CD4-positive, alpha-beta T cell (primary cell): ENCODE results near the gene KCNMA1. TPM values are rescaled to one million over a fixed set of nuclear protein-coding genes. Genes with fewer than 3 reads are reported as not detected.

Experiments
- ATAC-seq: fragments of 200-7000 bp; cut with Tn5 transposase; one replicate; pipeline ENCODE4 v1.10.0; 2022; ENCODE audit warnings: mild to moderate bottlenecking; ENCODE audit not compliant: poor library complexity
- CTCF ChIA-PET: fragments of 350-600 bp; sonication (Branson Sonifier 250); formaldehyde crosslinking; loops from one replicate; lab custom pipeline; 2021; ENCODE audit warnings: antibody characterized with exemption, inconsistent platforms; lab: Charles Lee
- POLR2A ChIA-PET: fragments of 350-600 bp; sonication (Branson Sonifier 250); formaldehyde crosslinking; loops from one replicate; lab custom pipeline; 2021; ENCODE audit warnings: antibody characterized with exemption, inconsistent platforms; lab: Charles Lee
- DNase-seq, 14 experiments: peaks; one replicate each; pipeline ENCODE4 v3.0.0-alpha.2; 2013 to 2020; ENCODE audit warnings: mixed read lengths in 2 of 14
- H3K27ac ChIP-seq, 2 donors: one replicate each; pipeline versions ENCODE4 v1.5.1 to v1.7.0; 2013; ENCODE audit warnings: low read length in 2 of 2, low read depth in 1 of 2, mild to moderate bottlenecking in 1 of 2
- H3K27me3 ChIP-seq, 2 experiments: 1 replicate in 1 of 2; 2 replicates in 1 of 2; pipeline versions ENCODE4 v1.6.1 to v1.7.0; 2013; ENCODE audit warnings: low read length in 2 of 2, control low read depth in 1 of 2, mild to moderate bottlenecking in 1 of 2, moderate library complexity in 1 of 2; ENCODE audit not compliant: insufficient read depth in 2 of 2, control insufficient read depth in 1 of 2
- H3K36me3 ChIP-seq: one replicate; pipeline ENCODE4 v1.6.1; 2013; ENCODE audit warnings: low read length, control low read depth; ENCODE audit not compliant: insufficient read depth
- H3K4me1 ChIP-seq: one replicate; pipeline ENCODE4 v1.6.1; 2013; ENCODE audit warnings: low read length, control low read depth; ENCODE audit not compliant: insufficient read depth
- H3K4me3 ChIP-seq: one replicate; pipeline ENCODE4 v1.5.1; 2013; ENCODE audit warnings: mild to moderate bottlenecking, low read length, moderate library complexity
- H3K9me3 ChIP-seq, 2 experiments: 1 replicate in 1 of 2; 2 replicates in 1 of 2; pipeline versions ENCODE4 v1.6.1 to v1.7.0; 2013; ENCODE audit warnings: low read length in 2 of 2, mild to moderate bottlenecking in 2 of 2, control low read depth in 1 of 2, moderate library complexity in 1 of 2; ENCODE audit not compliant: control insufficient read depth in 1 of 2, insufficient read depth in 1 of 2
- H3K27ac Mint-ChIP-seq: one replicate; pipeline ENCODE4 v1.8.0; 2020; ENCODE audit warnings: mixed read lengths
- H3K27me3 Mint-ChIP-seq: one replicate; pipeline ENCODE4 v1.8.0; 2021; ENCODE audit warnings: mixed read lengths
- H3K36me3 Mint-ChIP-seq: one replicate; pipeline ENCODE4 v1.8.0; 2021; ENCODE audit warnings: low read depth, mixed read lengths
- H3K4me1 Mint-ChIP-seq: one replicate; pipeline ENCODE4 v1.8.0; 2021; ENCODE audit warnings: low read depth, mixed read lengths
- H3K4me3 Mint-ChIP-seq: one replicate; pipeline ENCODE4 v1.8.0; 2020; ENCODE audit warnings: mild to moderate bottlenecking, mixed read lengths
- H3K9me3 Mint-ChIP-seq: one replicate; pipeline ENCODE4 v1.8.0; 2020; ENCODE audit warnings: mixed read lengths
- CTCF ChIP-seq: fragments of 200-600 bp; IDR thresholded peaks from one replicate; pipeline ENCODE4 v1.8.0; 2022; ENCODE audit warnings: antibody characterized with exemption, mild to moderate bottlenecking
- intact Hi-C, 2 experiments: fragments of 100-400 bp; cut with DNase I in 1 of 2; cut with micrococcal nuclease in 1 of 2; formaldehyde crosslinking; loops; one replicate each; pipeline versions ENCODE4 v1.15.1 to v1.9.0; 2023 to 2025; cut with DNase I, micrococcal nuclease
- total RNA-seq, 174 experiments: library from RNA in 2 of 174; stranded (reverse) in 2 of 174; gene quantifications; one replicate each; pipeline ENCODE4 v1.2.3 and lab custom pipeline; 2021 to 2026

Gene KCNMA1
- total RNA-seq, 2 experiments from 2014 or later, result not detected

DNA sequence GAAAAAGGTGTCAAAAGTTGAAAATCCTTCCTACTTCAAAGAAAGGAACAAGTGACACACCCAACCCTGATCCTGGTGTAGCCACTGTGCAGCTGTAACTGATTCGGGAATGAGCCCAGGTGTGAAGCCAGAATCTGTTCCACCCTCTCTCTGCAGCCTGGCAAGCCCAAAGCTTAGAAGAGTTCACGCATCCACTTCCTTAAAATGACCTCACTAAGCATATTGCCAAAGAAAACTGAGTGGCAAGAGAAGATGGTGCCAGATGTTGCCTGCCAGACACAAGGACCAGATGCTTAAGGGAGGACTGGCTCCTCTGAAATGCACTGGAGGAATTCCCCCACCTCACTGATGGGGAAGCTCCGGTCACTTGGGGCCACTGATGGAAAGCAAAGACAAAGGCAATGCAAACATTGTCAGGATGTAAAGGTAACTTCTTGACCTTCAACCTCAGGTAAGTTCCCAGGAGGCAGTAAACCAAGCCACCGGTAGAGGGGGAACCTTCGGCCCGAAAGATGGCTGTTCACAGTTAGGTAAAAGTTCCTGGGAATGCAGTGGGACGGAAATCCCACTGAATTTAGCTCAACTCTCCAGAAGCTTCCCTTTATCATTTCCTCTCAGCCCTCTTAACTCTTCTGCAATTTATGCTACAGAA, 554.9 kb downstream of the KCNMA1 start:
- Mint-ChIP-seq H3K27ac (no peak overlapping the region), H3K27me3 (no peaks in the 10 kb centered on the region), H3K36me3 (no peaks in the 10 kb centered on the region), H3K9me3 (no peaks in the 10 kb centered on the region), H3K4me1 (no peaks in the 10 kb centered on the region), H3K4me3 (no peak overlapping the region)
- CTCF ChIA-PET, result no interaction called here
- Histone ChIP-seq H3K4me1 (no peaks in the 10 kb centered on the region), H3K27me3 (no peaks in the 10 kb centered on the region), H3K36me3 (no peaks in the 10 kb centered on the region), H3K4me3 (no peak overlapping the region), H3K27ac (no peak overlapping the region), H3K9me3 (peaks cover 0 to 2% of the 10 kb centered on the region in 2 experiments)
- DNase-seq (no peak), ATAC-seq (no peak)
- intact Hi-C loops, result no loop called here
- POLR2A ChIA-PET, result no interaction called here
- no peak for TF ChIP-seq CTCF

- POLR2A ChIA-PET, result no interaction called here
- no peaks in the 10 kb centered on the region for H3K4me1 ChIP-seq
- no peaks in the 10 kb centered on the region for H3K27me3 ChIP-seq
- Mint-ChIP-seq H3K36me3 (no peaks in the 10 kb centered on the region), H3K27ac (no peak overlapping the region), H3K4me3 (no peak overlapping the region), H3K4me1 (no peaks in the 10 kb centered on the region), H3K27me3 (no peaks in the 10 kb centered on the region), H3K9me3 (no peaks in the 10 kb centered on the region)
- H3K9me3 ChIP-seq, result peaks cover 0 to 3% of the 10 kb centered on the region in 2 experiments
- H3K36me3 ChIP-seq, result no peaks in the 10 kb centered on the region
- ATAC-seq (no peak), DNase-seq (no peak)
- H3K27ac ChIP-seq, result no peak overlapping the region
- no peak overlapping the region for H3K4me3 ChIP-seq
- intact Hi-C loops, result no loop called here
- CTCF ChIA-PET, result no interaction called here
- no peak for TF ChIP-seq CTCF
These were observed 556.1 kb downstream of the KCNMA1 start for GRCh38 chr10:77081481-77081891.

- peaks cover 0 to 3% of the 10 kb centered on the region in 2 experiments for H3K9me3 ChIP-seq
- H3K4me3 ChIP-seq, result no peak overlapping the region
- H3K4me3 Mint-ChIP-seq, result no peak overlapping the region
- H3K36me3 Mint-ChIP-seq, result no peaks in the 10 kb centered on the region
- H3K27ac Mint-ChIP-seq, result no peak overlapping the region
- CTCF ChIA-PET, result interaction anchor here (1.3 kb wide), 1 partner anchor 13 kb away, joined by 3 read pairs; no protein-coding TSS in a partner anchor
- H3K4me1 ChIP-seq, result no peaks in the 10 kb centered on the region
- no peaks in the 10 kb centered on the region for H3K9me3 Mint-ChIP-seq
- POLR2A ChIA-PET, result no interaction called here
- H3K36me3 ChIP-seq, result no peaks in the 10 kb centered on the region
- no peaks in the 10 kb centered on the region for H3K27me3 ChIP-seq
- no peaks in the 10 kb centered on the region for H3K4me1 Mint-ChIP-seq
- no peaks in the 10 kb centered on the region for H3K27me3 Mint-ChIP-seq
- no peak for DNase-seq
- no peak overlapping the region for H3K27ac ChIP-seq
- TF ChIP-seq CTCF, result no peak
- intact Hi-C loops, result no loop called here
- ATAC-seq, result no peak
These were observed 557.1 kb downstream of the KCNMA1 start for GRCh38 chr10:77080361-77081027.
